Activated naive CD8-positive, alpha-beta T cell treated with anti-CD3 and anti-CD28 coated beads, Interleukin-2, amount 50 U/mL, for 24 hours (primary cell): ENCODE data around the gene TIPARP.

Source experiments
- ATAC-seq: fragments of 150-1000 bp; cut with Tn5 transposase; one replicate; pipeline ENCODE4 v1.10.0; 2021
- DNase-seq: peaks from one replicate; pipeline ENCODE4 v3.0.0; 2021
- H3K27ac Mint-ChIP-seq: one replicate; pipeline ENCODE4 v1.8.0; 2021; ENCODE audit warnings: mild to moderate bottlenecking, mixed read lengths
- H3K27me3 Mint-ChIP-seq: one replicate; pipeline ENCODE4 v1.8.0; 2021; ENCODE audit warnings: mixed read lengths
- H3K36me3 Mint-ChIP-seq: one replicate; pipeline ENCODE4 v1.8.0; 2021; ENCODE audit warnings: low read depth, mixed read lengths
- H3K4me1 Mint-ChIP-seq: one replicate; pipeline ENCODE4 v1.8.0; 2021; ENCODE audit warnings: mixed read lengths
- H3K4me3 Mint-ChIP-seq: one replicate; pipeline ENCODE4 v1.8.0; 2021; ENCODE audit warnings: mild to moderate bottlenecking, moderate library complexity, mixed read lengths
- H3K9me3 Mint-ChIP-seq: one replicate; pipeline ENCODE4 v1.8.0; 2021; ENCODE audit warnings: mixed read lengths

Gene TIPARP

GRCh38 chr3:156674046-156674910 lies at the start of gene TIPARP:
TSS of gene TIPARP (plus strand) at chr3:156674590. CDS start at chr3:156677698, 3,108 bp downstream.
- Mint-ChIP-seq H3K27me3 (no peaks in the 10 kb centered on the region), H3K4me1 (peaks cover 42% of the 10 kb centered on the region), H3K27ac (peak within 1 kb of the TSS; percentile 95), H3K4me3 (peak within 1 kb of the TSS; percentile 95), H3K9me3 (no peaks in the 10 kb centered on the region), H3K36me3 (peaks cover 20% of the 10 kb centered on the region)
- DNase-seq (peak; percentile 100), ATAC-seq (peak; percentile 80)

- H3K36me3 Mint-ChIP-seq = no peaks in the 10 kb centered on the region
- H3K4me1 Mint-ChIP-seq = no peaks in the 10 kb centered on the region
- no peak overlapping the region for H3K27ac Mint-ChIP-seq
- DNase-seq = no peak
- ATAC-seq = no peak
- no peak overlapping the region for H3K4me3 Mint-ChIP-seq
- no peaks in the 10 kb centered on the region for H3K27me3 Mint-ChIP-seq
- H3K9me3 Mint-ChIP-seq = no peaks in the 10 kb centered on the region
These were observed 48.3 kb upstream of the TIPARP start for GRCh38 chr3:156626104-156626503.

DNA sequence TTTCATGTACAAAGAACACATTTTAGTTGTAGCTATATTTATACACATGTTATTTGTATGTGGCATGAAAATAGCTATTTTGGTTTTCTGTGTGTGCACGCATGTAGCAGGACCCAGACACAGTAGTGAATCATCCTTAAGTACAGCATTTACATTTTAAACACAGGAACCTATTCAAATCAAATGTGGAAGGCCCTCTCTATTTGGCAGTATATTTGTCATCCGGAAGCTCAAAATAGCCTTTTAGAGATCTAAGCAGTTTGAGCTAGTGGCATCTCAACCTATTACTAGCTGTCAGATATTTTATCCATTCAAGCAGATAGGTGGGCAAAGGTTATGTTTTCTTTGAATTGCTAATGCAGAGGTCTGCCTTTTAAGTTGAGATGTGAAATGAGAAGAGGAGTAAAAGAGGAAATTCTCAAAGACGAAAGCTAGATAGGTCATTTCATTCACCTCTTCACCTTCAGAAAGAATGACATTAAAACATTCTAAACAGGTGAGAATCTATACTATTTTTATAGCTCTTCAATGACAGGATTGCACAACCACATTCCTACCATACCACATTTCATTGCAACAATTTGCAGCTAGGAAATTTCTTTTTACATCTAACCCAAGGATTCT lies 46.3 kb upstream of the TIPARP start:
- H3K4me1 Mint-ChIP-seq = no peaks in the 10 kb centered on the region
- no peaks in the 10 kb centered on the region for H3K36me3 Mint-ChIP-seq
- H3K4me3 Mint-ChIP-seq = no peak overlapping the region
- DNase-seq (no peak), ATAC-seq (no peak)
- H3K27me3 Mint-ChIP-seq = no peaks in the 10 kb centered on the region
- H3K27ac Mint-ChIP-seq = no peak overlapping the region
- H3K9me3 Mint-ChIP-seq = no peaks in the 10 kb centered on the region

DNA sequence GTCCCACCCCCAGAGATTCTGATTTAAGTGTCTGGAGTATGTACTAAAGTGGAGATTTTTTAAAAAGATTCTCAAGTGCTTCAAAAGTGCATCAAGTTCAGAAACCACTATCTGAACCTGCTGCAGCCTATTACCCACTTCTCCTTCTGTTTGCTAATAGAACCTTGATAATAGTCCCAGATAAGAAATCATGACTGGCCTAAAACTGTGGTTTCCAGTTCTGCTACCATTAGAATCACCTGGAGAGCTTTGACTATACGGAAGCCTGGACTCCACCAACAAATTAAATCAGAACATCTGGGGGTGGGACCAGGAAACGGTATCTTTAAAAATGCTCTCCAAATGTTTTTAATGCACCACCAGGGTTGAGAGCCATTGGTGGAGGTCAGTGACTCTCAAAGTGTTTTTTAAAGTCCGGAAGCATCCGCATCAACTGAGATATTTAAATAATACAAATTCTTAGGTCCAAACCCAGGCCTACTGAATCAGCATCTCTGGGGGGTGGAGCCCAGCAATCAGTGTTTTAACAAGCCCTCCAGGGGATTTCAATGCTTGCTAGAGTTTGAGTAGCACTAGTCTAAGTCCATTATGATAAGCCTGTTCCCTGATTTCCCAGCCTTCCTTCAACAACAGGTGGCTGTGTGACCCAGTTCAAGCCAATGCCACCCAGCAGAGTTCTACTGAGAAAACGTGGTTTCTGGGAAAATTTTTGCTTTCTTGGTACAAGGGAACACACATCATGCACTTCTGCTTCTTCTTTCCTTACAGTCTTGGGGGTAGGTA lies 45.4 kb upstream of the TIPARP start:
- no peaks in the 10 kb centered on the region for H3K9me3 Mint-ChIP-seq
- no peaks in the 10 kb centered on the region for H3K4me1 Mint-ChIP-seq
- no peak overlapping the region for H3K4me3 Mint-ChIP-seq
- H3K27me3 Mint-ChIP-seq = no peaks in the 10 kb centered on the region
- DNase-seq (no peak), ATAC-seq (no peak)
- no peaks in the 10 kb centered on the region for H3K36me3 Mint-ChIP-seq
- H3K27ac Mint-ChIP-seq = no peak overlapping the region

GRCh38 chr3:156630081-156630772 lies 44.2 kb upstream of the TIPARP start:
- H3K4me1 Mint-ChIP-seq = no peaks in the 10 kb centered on the region
- H3K27me3 Mint-ChIP-seq = no peaks in the 10 kb centered on the region
- H3K9me3 Mint-ChIP-seq = no peaks in the 10 kb centered on the region
- no peak overlapping the region for H3K4me3 Mint-ChIP-seq
- no peaks in the 10 kb centered on the region for H3K36me3 Mint-ChIP-seq
- ATAC-seq (no peak), DNase-seq (no peak)
- H3K27ac Mint-ChIP-seq = no peak overlapping the region

GRCh38 chr3:156630773-156631093 lies 43.7 kb upstream of the TIPARP start:
- Mint-ChIP-seq H3K27ac (no peak overlapping the region), H3K36me3 (no peaks in the 10 kb centered on the region), H3K27me3 (no peaks in the 10 kb centered on the region), H3K4me1 (no peaks in the 10 kb centered on the region), H3K4me3 (no peak overlapping the region), H3K9me3 (no peaks in the 10 kb centered on the region)
- DNase-seq (no peak), ATAC-seq (no peak)

DNA sequence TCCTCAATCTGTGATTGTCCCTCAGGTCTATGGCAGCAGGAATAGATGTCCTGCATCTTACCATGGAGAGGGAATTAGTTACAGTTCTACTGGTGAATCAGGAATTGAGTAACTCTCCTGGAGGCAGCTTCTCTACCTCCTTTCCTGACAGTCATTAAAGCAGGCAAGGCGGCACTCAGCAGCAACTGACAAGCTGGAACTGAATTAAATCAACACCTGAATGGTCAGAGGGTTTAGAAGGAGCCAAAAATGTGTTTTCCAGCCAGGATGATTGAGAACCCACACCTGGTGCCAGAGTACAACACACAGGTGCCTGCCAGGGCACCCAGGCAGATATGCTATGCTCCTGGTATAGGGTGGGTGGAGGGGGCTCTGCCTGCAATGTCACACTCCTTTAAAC lies 43.1 kb upstream of the TIPARP start:
- no peaks in the 10 kb centered on the region for H3K9me3 Mint-ChIP-seq
- H3K4me3 Mint-ChIP-seq = no peak overlapping the region
- H3K27ac Mint-ChIP-seq = no peak overlapping the region
- H3K4me1 Mint-ChIP-seq = no peaks in the 10 kb centered on the region
- no peaks in the 10 kb centered on the region for H3K27me3 Mint-ChIP-seq
- DNase-seq (no peak), ATAC-seq (no peak)
- H3K36me3 Mint-ChIP-seq = no peaks in the 10 kb centered on the region

- H3K9me3 Mint-ChIP-seq = no peaks in the 10 kb centered on the region
- DNase-seq (no peak), ATAC-seq (no peak)
- no peak overlapping the region for H3K27ac Mint-ChIP-seq
- no peaks in the 10 kb centered on the region for H3K27me3 Mint-ChIP-seq
- H3K36me3 Mint-ChIP-seq = no peaks in the 10 kb centered on the region
- H3K4me1 Mint-ChIP-seq = no peaks in the 10 kb centered on the region
- H3K4me3 Mint-ChIP-seq = no peak overlapping the region
These were observed 41.8 kb upstream of the TIPARP start for GRCh38 chr3:156632601-156633000.

DNA sequence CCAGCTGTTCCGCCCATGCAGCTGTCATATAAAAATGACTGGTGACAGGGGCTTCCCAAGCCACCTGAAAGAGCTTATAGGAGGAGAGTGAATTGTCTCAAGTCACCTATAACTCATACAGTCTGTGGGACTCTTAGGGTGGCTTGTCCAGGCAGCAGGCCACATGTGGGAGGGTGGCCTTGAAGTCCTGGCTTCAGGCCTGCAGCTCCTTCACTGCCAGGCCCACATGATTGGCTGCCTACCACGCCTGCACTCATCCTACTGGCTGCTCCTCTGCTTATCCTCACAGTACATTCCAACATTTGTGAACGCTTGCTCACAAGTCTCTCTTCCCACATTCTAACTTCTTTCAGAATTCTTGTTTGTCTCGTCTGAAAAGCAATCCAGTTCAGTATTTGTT lies 41.1 kb upstream of the TIPARP start:
- no peaks in the 10 kb centered on the region for H3K4me1 Mint-ChIP-seq
- no peak overlapping the region for H3K27ac Mint-ChIP-seq
- ATAC-seq (no peak), DNase-seq (no peak)
- H3K36me3 Mint-ChIP-seq = no peaks in the 10 kb centered on the region
- no peak overlapping the region for H3K4me3 Mint-ChIP-seq
- no peaks in the 10 kb centered on the region for H3K9me3 Mint-ChIP-seq
- H3K27me3 Mint-ChIP-seq = no peaks in the 10 kb centered on the region

DNA sequence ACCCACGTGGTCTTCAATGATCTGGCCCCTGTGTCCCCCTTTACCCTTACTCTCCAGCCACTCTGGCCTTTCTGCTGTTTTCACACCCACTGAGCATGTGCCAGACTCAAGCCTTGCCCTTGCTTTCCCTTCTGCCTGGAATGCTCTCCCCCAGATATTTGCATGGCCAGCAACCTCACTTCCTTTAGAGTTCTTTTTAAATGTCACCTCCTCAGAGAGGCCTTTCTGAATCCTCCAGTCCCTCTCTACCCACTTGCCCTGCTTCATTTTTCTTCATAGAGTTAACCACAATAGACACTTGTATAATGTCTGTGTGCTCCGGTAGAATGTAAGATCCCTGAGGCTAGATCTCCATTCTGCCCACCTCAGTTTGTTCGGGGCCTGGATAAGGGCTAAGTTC lies 39.4 kb upstream of the TIPARP start:
- Mint-ChIP-seq H3K4me1 (no peaks in the 10 kb centered on the region), H3K4me3 (no peak overlapping the region), H3K27ac (no peak overlapping the region), H3K9me3 (no peaks in the 10 kb centered on the region), H3K27me3 (no peaks in the 10 kb centered on the region), H3K36me3 (no peaks in the 10 kb centered on the region)
- ATAC-seq (peak; percentile 54), DNase-seq (no peak)

DNA sequence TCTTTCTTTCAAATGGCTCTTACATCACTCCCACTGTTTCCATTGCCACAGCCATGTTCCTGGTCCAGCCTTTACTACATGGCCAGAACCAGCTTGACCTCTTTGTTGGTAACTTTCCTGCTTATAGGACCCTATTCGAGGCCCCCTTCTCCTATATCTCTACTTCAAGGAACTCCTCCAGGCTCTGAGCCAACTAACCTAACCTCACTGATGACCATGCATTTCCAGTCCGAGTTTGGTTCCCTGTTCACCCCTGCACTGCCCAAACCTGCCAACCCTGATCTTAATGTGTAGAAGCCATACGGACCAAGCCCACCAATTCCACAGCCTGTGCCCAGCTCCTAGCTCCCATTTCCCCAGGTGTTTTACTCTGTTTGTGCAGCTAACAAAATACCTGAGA lies 38.4 kb upstream of the TIPARP start:
- H3K27ac Mint-ChIP-seq = no peak overlapping the region
- no peaks in the 10 kb centered on the region for H3K9me3 Mint-ChIP-seq
- no peaks in the 10 kb centered on the region for H3K4me1 Mint-ChIP-seq
- no peak for ATAC-seq
- no peaks in the 10 kb centered on the region for H3K36me3 Mint-ChIP-seq
- DNase-seq = no peak
- H3K4me3 Mint-ChIP-seq = no peak overlapping the region
- no peaks in the 10 kb centered on the region for H3K27me3 Mint-ChIP-seq

DNA sequence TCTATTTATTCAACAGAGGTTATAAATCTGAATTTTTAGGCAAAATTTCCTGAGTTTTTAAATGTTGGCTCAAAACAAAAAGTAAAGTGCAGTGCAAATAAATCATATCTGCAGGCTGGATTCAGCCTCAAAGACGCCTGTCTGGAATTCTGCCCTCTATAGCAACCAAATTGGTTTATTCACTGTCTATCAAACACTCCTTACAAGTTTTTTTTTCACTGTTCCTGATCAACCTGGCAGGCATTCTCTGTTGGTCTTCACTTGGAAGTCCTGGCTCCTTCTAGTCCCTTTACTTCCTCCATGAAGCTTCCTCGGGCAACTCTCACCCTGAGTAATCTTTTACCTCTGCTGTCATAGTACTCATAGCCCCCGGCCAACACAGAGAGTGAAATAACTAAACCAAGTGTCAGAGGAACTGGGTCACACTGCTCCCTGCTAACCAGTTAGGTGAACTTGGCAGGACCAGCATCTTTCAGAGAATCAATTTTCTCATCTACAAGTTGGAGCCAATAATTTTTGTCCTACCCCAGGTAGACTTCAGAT lies 36.8 kb upstream of the TIPARP start:
- Mint-ChIP-seq H3K9me3 (no peaks in the 10 kb centered on the region), H3K27me3 (no peaks in the 10 kb centered on the region), H3K36me3 (no peaks in the 10 kb centered on the region), H3K27ac (no peak overlapping the region), H3K4me3 (no peak overlapping the region), H3K4me1 (peaks cover under 1% of the 10 kb centered on the region)
- ATAC-seq = no peak
- DNase-seq = no peak

GRCh38 chr3:156638271-156638670 lies 36.1 kb upstream of the TIPARP start:
- H3K36me3 Mint-ChIP-seq = no peaks in the 10 kb centered on the region
- DNase-seq (no peak), ATAC-seq (no peak)
- no peaks in the 10 kb centered on the region for H3K9me3 Mint-ChIP-seq
- H3K4me3 Mint-ChIP-seq = no peak overlapping the region
- H3K4me1 Mint-ChIP-seq = peaks cover 7% of the 10 kb centered on the region
- H3K27me3 Mint-ChIP-seq = no peaks in the 10 kb centered on the region
- H3K27ac Mint-ChIP-seq = no peak overlapping the region

GRCh38 chr3:156639414-156640023 lies 34.9 kb upstream of the TIPARP start:
- Mint-ChIP-seq H3K27me3 (no peaks in the 10 kb centered on the region), H3K4me1 (peaks cover 18% of the 10 kb centered on the region), H3K27ac (no peak overlapping the region), H3K9me3 (no peaks in the 10 kb centered on the region), H3K4me3 (no peak overlapping the region), H3K36me3 (no peaks in the 10 kb centered on the region)
- no peak for DNase-seq
- no peak for ATAC-seq
